Measurements from ENCODE around the gene SSBP3. TPM values are rescaled to one million over a fixed set of nuclear protein-coding genes. Genes with fewer than 3 reads are reported as not detected.

The SSBP3 gene
- total RNA-seq, 1 donor from 2014 or later = 34.7 TPM

GRCh38 chr1:54284781-54285529 is 121.2 kb downstream of the SSBP3 start:
- DNase-seq (ENCODE audit: low spot score) = no peak

- DNase-seq (ENCODE audit: low spot score) = no peak
Observed at GRCh38 chr1:54283635-54284385, 122.4 kb downstream of the SSBP3 start.

- DNase-seq (ENCODE audit: low spot score) = no peak
Observed at GRCh38 chr1:54282101-54282847, 123.9 kb downstream of the SSBP3 start.

- no peak for DNase-seq (ENCODE audit: low spot score)
Observed at GRCh38 chr1:54280651-54281050, 125.5 kb downstream of the SSBP3 start.

- DNase-seq (ENCODE audit: low spot score) = no peak
Observed at GRCh38 chr1:54279457-54279856, 126.7 kb downstream of the SSBP3 start.

- no peak for DNase-seq (ENCODE audit: low spot score)
Observed at GRCh38 chr1:54278941-54279422, 127.2 kb downstream of the SSBP3 start.

- DNase-seq (ENCODE audit: low spot score) = no peak
Observed at GRCh38 chr1:54277451-54278341, 128.5 kb downstream of the SSBP3 start.

- DNase-seq (ENCODE audit: low spot score) = no peak
Observed at GRCh38 chr1:54276617-54277450, 129.4 kb downstream of the SSBP3 start.

- DNase-seq (ENCODE audit: low spot score) = peak; percentile 57
Observed at GRCh38 chr1:54275349-54275748, 130.8 kb downstream of the SSBP3 start.

GRCh38 chr1:54274881-54275280 is 131.3 kb downstream of the SSBP3 start:
- DNase-seq (ENCODE audit: low spot score) = no peak

GRCh38 chr1:54274448-54274847 is 131.7 kb downstream of the SSBP3 start:
- no peak for DNase-seq (ENCODE audit: low spot score)

GRCh38 chr1:54273795-54274163 is 132.4 kb downstream of the SSBP3 start:
- DNase-seq (ENCODE audit: low spot score) = peak; percentile 89

- DNase-seq (ENCODE audit: low spot score) = peak; percentile 95
Observed at GRCh38 chr1:54273092-54273794, 133.0 kb downstream of the SSBP3 start.

GRCh38 chr1:54272772-54273091 is 133.5 kb downstream of the SSBP3 start:
- no peak for DNase-seq (ENCODE audit: low spot score)

GRCh38 chr1:54272134-54272533 is 134.1 kb downstream of the SSBP3 start:
- no peak for DNase-seq (ENCODE audit: low spot score)

GRCh38 chr1:54271341-54271740 is 134.9 kb downstream of the SSBP3 start:
- DNase-seq (ENCODE audit: low spot score) = no peak

- DNase-seq (ENCODE audit: low spot score) = no peak
Observed at GRCh38 chr1:54270543-54270942, 135.7 kb downstream of the SSBP3 start.

GRCh38 chr1:54268762-54269297 is 137.4 kb downstream of the SSBP3 start:
- no peak for DNase-seq (ENCODE audit: low spot score)
